Measurements from ENCODE around the gene MAB21L3.

DNA sequence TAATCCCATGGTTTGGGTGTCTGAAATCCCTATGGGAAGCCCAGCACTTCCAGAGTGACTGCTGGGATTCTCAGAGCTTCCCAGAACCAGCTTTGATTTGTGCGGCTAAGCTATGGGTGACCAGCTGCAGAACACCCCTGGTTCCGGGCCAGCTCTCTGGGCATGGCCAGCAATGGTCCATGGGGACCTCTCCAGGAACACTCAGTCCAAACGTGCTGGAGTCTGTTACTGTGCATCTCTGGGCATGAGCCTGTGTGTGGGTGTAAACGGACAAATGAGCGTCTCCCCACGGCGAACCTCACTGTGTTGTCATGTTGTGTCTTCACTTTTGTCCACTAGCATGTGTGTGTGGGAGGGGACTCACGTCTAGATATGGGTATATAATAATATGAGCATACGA, 54.4 kb downstream of the MAB21L3 start:
- TF ChIP-seq EZH2 (IDR thresholded peaks at IDR 0.05; ENCODE audit: borderline replicate concordance, low read length): no peak
- TF ChIP-seq, protein P1, sequence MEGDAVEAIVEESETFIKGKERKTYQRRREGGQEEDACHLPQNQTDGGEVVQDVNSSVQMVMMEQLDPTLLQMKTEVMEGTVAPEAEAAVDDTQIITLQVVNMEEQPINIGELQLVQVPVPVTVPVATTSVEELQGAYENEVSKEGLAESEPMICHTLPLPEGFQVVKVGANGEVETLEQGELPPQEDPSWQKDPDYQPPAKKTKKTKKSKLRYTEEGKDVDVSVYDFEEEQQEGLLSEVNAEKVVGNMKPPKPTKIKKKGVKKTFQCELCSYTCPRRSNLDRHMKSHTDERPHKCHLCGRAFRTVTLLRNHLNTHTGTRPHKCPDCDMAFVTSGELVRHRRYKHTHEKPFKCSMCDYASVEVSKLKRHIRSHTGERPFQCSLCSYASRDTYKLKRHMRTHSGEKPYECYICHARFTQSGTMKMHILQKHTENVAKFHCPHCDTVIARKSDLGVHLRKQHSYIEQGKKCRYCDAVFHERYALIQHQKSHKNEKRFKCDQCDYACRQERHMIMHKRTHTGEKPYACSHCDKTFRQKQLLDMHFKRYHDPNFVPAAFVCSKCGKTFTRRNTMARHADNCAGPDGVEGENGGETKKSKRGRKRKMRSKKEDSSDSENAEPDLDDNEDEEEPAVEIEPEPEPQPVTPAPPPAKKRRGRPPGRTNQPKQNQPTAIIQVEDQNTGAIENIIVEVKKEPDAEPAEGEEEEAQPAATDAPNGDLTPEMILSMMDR (IDR thresholded peaks at IDR 0.05; ENCODE audit: low read length): no peak

All from OCI-LY1 (cell line).